ENCODE results near the gene GAS2L3.

GAS2L3 gene

DNA sequence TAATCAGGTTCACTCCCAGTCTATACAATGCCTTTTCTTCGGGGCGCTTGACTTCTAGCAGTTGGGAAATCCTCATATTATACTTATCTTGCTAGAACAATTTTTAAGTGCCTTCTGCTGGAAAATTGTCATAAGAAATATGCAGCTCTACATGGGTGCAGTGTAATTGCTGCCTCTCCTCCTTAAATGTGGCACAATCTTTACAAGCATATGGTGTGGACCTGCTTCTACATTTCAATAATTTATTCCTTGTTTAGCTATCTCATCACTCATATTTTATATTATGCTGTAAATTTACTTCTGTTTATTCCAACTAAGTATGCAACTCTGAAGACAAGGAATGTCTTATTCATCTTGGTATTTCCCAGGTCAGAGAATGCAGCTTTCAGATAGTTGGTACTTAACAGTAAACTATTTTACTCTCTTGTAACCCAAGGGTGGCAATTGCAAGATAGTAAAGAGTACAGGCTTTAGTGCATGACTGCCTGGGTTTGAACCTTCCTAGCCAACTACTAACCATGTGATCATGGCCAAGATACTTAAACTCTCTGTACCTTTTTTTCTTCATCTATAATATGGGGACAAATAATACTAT, 43.6 kb upstream of the GAS2L3 start:
- Histone ChIP-seq H3K4me2 (ENCODE audit: low read depth, low read length, poor library complexity, severe bottlenecking) (no peak overlapping the region), H3K9ac (ENCODE audit: low read length) (no peak overlapping the region), H2AFZ (ENCODE audit: low read depth, low read length, severe bottlenecking) (no peak overlapping the region), H3F3A (ENCODE audit: insufficient read depth) (no peaks in the 10 kb centered on the region), H3K27me3 (ENCODE audit: low read length) (no peaks in the 10 kb centered on the region), H3K27ac (ENCODE audit: low read depth, low read length) (no peak overlapping the region), H3K4me3 (ENCODE audit: insufficient read depth, low read length, poor library complexity, severe bottlenecking) (no peak overlapping the region), H3K9me3 (ENCODE audit: insufficient read depth, low read length) (no peaks in the 10 kb centered on the region), H3K9me2 (replicated peaks; ENCODE audit: insufficient read depth, low read length) (no peaks in the 10 kb centered on the region), H3K36me3 (ENCODE audit: low read length) (no peaks in the 10 kb centered on the region), H3K79me2 (ENCODE audit: insufficient read depth, low read length) (no peaks in the 10 kb centered on the region), H4K20me1 (ENCODE audit: low read depth, low read length) (no peaks in the 10 kb centered on the region)
- no peak for TF ChIP-seq EZH2phosphoT487 (conservative IDR thresholded peaks at IDR 0.05; ENCODE audit: low read length)
- TF ChIP-seq, protein P1, sequence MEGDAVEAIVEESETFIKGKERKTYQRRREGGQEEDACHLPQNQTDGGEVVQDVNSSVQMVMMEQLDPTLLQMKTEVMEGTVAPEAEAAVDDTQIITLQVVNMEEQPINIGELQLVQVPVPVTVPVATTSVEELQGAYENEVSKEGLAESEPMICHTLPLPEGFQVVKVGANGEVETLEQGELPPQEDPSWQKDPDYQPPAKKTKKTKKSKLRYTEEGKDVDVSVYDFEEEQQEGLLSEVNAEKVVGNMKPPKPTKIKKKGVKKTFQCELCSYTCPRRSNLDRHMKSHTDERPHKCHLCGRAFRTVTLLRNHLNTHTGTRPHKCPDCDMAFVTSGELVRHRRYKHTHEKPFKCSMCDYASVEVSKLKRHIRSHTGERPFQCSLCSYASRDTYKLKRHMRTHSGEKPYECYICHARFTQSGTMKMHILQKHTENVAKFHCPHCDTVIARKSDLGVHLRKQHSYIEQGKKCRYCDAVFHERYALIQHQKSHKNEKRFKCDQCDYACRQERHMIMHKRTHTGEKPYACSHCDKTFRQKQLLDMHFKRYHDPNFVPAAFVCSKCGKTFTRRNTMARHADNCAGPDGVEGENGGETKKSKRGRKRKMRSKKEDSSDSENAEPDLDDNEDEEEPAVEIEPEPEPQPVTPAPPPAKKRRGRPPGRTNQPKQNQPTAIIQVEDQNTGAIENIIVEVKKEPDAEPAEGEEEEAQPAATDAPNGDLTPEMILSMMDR (IDR thresholded peaks at IDR 0.05; ENCODE audit: insufficient read depth, low read length, poor library complexity, severe bottlenecking): no peak

DNA sequence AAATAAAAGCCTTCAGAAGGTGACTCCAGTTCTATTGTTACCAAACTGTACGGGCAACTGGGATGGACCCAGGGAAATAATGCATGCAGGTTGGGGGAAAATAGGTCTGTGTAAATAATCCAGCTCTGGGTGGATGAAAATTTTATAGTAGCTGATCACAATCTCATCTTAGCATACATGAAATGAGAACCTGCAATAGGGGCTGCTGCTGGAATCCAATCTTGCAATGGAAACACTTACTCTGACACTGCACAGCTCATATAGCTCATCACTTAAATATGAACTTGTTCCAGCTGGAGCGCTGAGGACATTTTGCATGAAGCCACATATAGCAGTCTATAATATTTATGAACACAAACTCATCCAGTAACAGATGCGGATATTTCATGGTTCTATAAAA, 40.1 kb upstream of the GAS2L3 start:
- H3F3A ChIP-seq (ENCODE audit: insufficient read depth): no peaks in the 10 kb centered on the region
- no peaks in the 10 kb centered on the region for H3K79me2 ChIP-seq (ENCODE audit: insufficient read depth, low read length)
- no peaks in the 10 kb centered on the region for H3K36me3 ChIP-seq (ENCODE audit: low read length)
- no peak overlapping the region for H2AFZ ChIP-seq (ENCODE audit: low read depth, low read length, severe bottlenecking)
- no peak overlapping the region for H3K4me2 ChIP-seq (ENCODE audit: low read depth, low read length, poor library complexity, severe bottlenecking)
- H3K9me2 ChIP-seq (replicated peaks; ENCODE audit: insufficient read depth, low read length): no peaks in the 10 kb centered on the region
- H3K9ac ChIP-seq (ENCODE audit: low read length): no peak overlapping the region
- H3K27ac ChIP-seq (ENCODE audit: low read depth, low read length): no peak overlapping the region
- H3K4me3 ChIP-seq (ENCODE audit: insufficient read depth, low read length, poor library complexity, severe bottlenecking): no peak overlapping the region
- no peaks in the 10 kb centered on the region for H3K27me3 ChIP-seq (ENCODE audit: low read length)
- TF ChIP-seq, protein P1 (IDR thresholded peaks at IDR 0.05; ENCODE audit: insufficient read depth, low read length, poor library complexity, severe bottlenecking): no peak
- no peaks in the 10 kb centered on the region for H4K20me1 ChIP-seq (ENCODE audit: low read depth, low read length)
- H3K9me3 ChIP-seq (ENCODE audit: insufficient read depth, low read length): no peaks in the 10 kb centered on the region

DNA sequence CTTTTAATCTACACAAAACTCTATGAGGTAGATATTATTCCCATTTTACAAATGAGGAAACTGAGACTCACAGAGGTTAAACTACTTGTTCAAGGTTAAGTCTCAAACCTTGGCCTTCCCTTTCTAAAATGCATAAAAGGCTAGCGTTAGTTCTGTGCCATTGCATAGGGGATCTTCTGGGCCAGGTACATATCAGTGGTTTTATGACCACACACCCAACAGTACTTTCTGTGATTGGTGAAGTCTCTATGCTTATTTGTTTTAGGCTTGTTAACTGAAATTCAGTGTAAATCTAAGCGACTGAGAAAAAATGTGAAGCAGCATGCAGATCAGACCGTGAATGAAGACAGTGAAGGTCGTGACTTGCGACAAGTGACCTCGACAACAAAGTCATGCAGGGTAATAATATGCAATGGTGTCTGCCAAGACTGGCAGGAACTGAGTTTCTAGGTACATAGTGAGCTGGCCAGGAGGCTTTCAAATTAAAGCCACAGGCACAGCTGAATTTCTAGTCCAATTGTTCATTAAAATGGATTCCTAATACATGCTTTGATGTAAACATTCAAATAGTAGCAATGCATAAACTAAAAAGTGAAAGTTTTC, 38.8 kb upstream of the GAS2L3 start:
- no peak overlapping the region for H2AFZ ChIP-seq (ENCODE audit: low read depth, low read length, severe bottlenecking)
- H4K20me1 ChIP-seq (ENCODE audit: low read depth, low read length): no peaks in the 10 kb centered on the region
- H3K9me3 ChIP-seq (ENCODE audit: insufficient read depth, low read length): no peaks in the 10 kb centered on the region
- H3K79me2 ChIP-seq (ENCODE audit: insufficient read depth, low read length): no peaks in the 10 kb centered on the region
- H3F3A ChIP-seq (ENCODE audit: insufficient read depth): no peaks in the 10 kb centered on the region
- H3K27me3 ChIP-seq (ENCODE audit: low read length): no peaks in the 10 kb centered on the region
- no peaks in the 10 kb centered on the region for H3K9me2 ChIP-seq (replicated peaks; ENCODE audit: insufficient read depth, low read length)
- H3K36me3 ChIP-seq (ENCODE audit: low read length): no peaks in the 10 kb centered on the region
- H3K9ac ChIP-seq (ENCODE audit: low read length): no peak overlapping the region
- TF ChIP-seq, protein P1 (IDR thresholded peaks at IDR 0.05; ENCODE audit: insufficient read depth, low read length, poor library complexity, severe bottlenecking): no peak
- no peak for TF ChIP-seq EZH2phosphoT487 (conservative IDR thresholded peaks at IDR 0.05; ENCODE audit: low read length)
- H3K27ac ChIP-seq (ENCODE audit: low read depth, low read length): no peak overlapping the region
- no peak overlapping the region for H3K4me3 ChIP-seq (ENCODE audit: insufficient read depth, low read length, poor library complexity, severe bottlenecking)
- H3K4me2 ChIP-seq (ENCODE audit: low read depth, low read length, poor library complexity, severe bottlenecking): no peak overlapping the region
